ENCODE measurements around the gene CUEDC1.
"Not testable (repeated sequence)": the region's sequence is repeated elsewhere in the genome, so short reads cannot be mapped to it uniquely, and the experiment has no call there.

CUEDC1 gene

GRCh38 chr17:57985675-57985974 lies 30.4 kb upstream of the CUEDC1 start:
- peak overlapping the region; percentile 62 for H3K9ac ChIP-seq
- H3K9me3 ChIP-seq, result no peaks in the 10 kb centered on the region
- H3K27me3 ChIP-seq, result no peaks in the 10 kb centered on the region
- peaks cover 70% of the 10 kb centered on the region for H4K20me1 ChIP-seq
- peaks cover 33% of the 10 kb centered on the region for H3K36me3 ChIP-seq
- H3K27ac ChIP-seq, result 0 out of 2 replicates have a peak overlapping the region, but pooled peaks have one; percentile 28
- peak overlapping the region; percentile 95 for H3K4me2 ChIP-seq
- no peak for TF ChIP-seq Cebpa-rat (IDR thresholded peaks at IDR 0.05)
- H3K4me1 ChIP-seq, result peaks cover 73% of the 10 kb centered on the region
- peak overlapping the region; percentile 92 for H3K4me3 ChIP-seq

GRCh38 chr17:57984936-57985674 lies 29.9 kb upstream of the CUEDC1 start:
- peak overlapping the region; percentile 92 for H3K4me3 ChIP-seq
- peaks cover 67% of the 10 kb centered on the region for H3K4me1 ChIP-seq
- peaks cover 38% of the 10 kb centered on the region for H3K36me3 ChIP-seq
- peaks cover 75% of the 10 kb centered on the region for H4K20me1 ChIP-seq
- no peaks in the 10 kb centered on the region for H3K9me3 ChIP-seq
- no peaks in the 10 kb centered on the region for H3K27me3 ChIP-seq
- peak overlapping the region; percentile 95 for H3K4me2 ChIP-seq
- no peak for TF ChIP-seq Cebpa-rat (IDR thresholded peaks at IDR 0.05)
- H3K27ac ChIP-seq, result 0 out of 2 replicates have a peak overlapping the region, but pooled peaks have one; percentile 28
- peak overlapping the region; percentile 62 for H3K9ac ChIP-seq

DNA sequence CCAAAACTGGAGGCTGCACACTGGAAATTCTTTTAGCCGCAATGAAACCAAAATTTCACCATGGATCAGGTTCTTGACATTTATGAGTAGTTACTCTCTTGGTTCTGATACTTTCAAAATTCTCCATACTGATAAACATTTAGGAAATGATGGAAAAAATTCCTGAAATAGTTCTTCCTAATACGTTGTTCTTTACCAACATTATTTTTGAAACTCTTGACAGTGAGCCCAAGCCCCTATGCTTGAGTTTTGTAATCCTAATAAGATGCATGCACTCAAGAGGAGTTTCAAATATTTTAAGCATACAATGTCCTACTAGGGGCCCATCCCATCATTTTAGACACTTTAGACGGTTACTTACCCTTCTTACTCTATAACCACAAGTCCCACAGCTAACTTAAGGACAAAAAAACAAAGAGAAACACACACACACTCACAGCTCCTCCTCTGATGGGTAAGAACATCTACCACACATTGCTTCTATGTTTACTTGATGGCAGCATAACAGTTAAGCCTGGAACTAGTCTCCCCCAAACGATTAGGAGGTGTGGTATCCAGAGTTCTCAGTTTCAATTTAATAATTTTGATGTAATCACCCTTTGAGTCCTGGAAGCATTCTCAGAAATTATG lies 29.2 kb upstream of the CUEDC1 start:
- no peak for TF ChIP-seq Cebpa-rat (IDR thresholded peaks at IDR 0.05)
- Histone ChIP-seq H3K27ac (no peak overlapping the region), H3K9ac (peak overlapping the region; percentile 62; the same call in 1 of the 2 replicates), H4K20me1 (peaks cover 82% of the 10 kb centered on the region), H3K4me3 (no peak overlapping the region), H3K36me3 (peaks cover 45% of the 10 kb centered on the region), H3K4me1 (peaks cover 60% of the 10 kb centered on the region), H3K27me3 (no peaks in the 10 kb centered on the region), H3K4me2 (peak overlapping the region; percentile 95), H3K9me3 (no peaks in the 10 kb centered on the region)

- Histone ChIP-seq H3K4me2 (peak overlapping the region; percentile 95; the same call in 1 of the 2 replicates), H3K4me3 (no peak overlapping the region), H3K36me3 (peaks cover 55% of the 10 kb centered on the region), H3K9me3 (no peaks in the 10 kb centered on the region), H3K27me3 (no peaks in the 10 kb centered on the region), H3K9ac (no peak overlapping the region), H3K4me1 (peaks cover 52% of the 10 kb centered on the region), H4K20me1 (peaks cover 91% of the 10 kb centered on the region), H3K27ac (no peak overlapping the region)
- no peak for TF ChIP-seq Cebpa-rat (IDR thresholded peaks at IDR 0.05)
These were observed 28.2 kb upstream of the CUEDC1 start for GRCh38 chr17:57983446-57983845.

GRCh38 chr17:57982452-57983170 lies 27.4 kb upstream of the CUEDC1 start:
- H3K9ac ChIP-seq, result no peak overlapping the region
- H3K27ac ChIP-seq, result no peak overlapping the region
- peaks cover 52% of the 10 kb centered on the region for H3K4me1 ChIP-seq
- H4K20me1 ChIP-seq, result peaks cover 100% of the 10 kb centered on the region
- H3K4me2 ChIP-seq, result peak overlapping the region; percentile 95
- no peak for TF ChIP-seq Cebpa-rat (IDR thresholded peaks at IDR 0.05)
- no peaks in the 10 kb centered on the region for H3K27me3 ChIP-seq
- no peaks in the 10 kb centered on the region for H3K9me3 ChIP-seq
- H3K36me3 ChIP-seq, result peaks cover 63% of the 10 kb centered on the region
- H3K4me3 ChIP-seq, result no peak overlapping the region

- Histone ChIP-seq H3K4me1 (peaks cover 41% of the 10 kb centered on the region), H3K4me3 (no peak overlapping the region), H3K36me3 (peaks cover 84% of the 10 kb centered on the region), H3K4me2 (no peak overlapping the region), H3K9ac (no peak overlapping the region), H3K27me3 (no peaks in the 10 kb centered on the region), H3K9me3 (no peaks in the 10 kb centered on the region), H3K27ac (no peak overlapping the region), H4K20me1 (peaks cover 100% of the 10 kb centered on the region)
- TF ChIP-seq Cebpa-rat (IDR thresholded peaks at IDR 0.05), result no peak
These were observed 25.3 kb upstream of the CUEDC1 start for GRCh38 chr17:57980522-57980921.

GRCh38 chr17:57979076-57979475 lies 23.9 kb upstream of the CUEDC1 start:
- Histone ChIP-seq H3K36me3 (peaks cover 91% of the 10 kb centered on the region), H3K9ac (no peak overlapping the region)
- no peak for TF ChIP-seq Cebpa-rat (IDR thresholded peaks at IDR 0.05)

GRCh38 chr17:57976594-57976993 lies 21.4 kb upstream of the CUEDC1 start:
- Histone ChIP-seq H4K20me1 (peaks cover 81% of the 10 kb centered on the region), H3K27me3 (no peaks in the 10 kb centered on the region), H3K9ac (no peak overlapping the region), H3K36me3 (peaks cover 94% of the 10 kb centered on the region), H3K4me1 (peaks cover 2% of the 10 kb centered on the region; the same call in 1 of the 2 replicates), H3K9me3 (no peaks in the 10 kb centered on the region), H3K27ac (no peak overlapping the region), H3K4me2 (no peak overlapping the region), H3K4me3 (no peak overlapping the region)
- TF ChIP-seq Cebpa-rat (IDR thresholded peaks at IDR 0.05), result no peak

More at GRCh38 chr17:57979076-57979475, 23.9 kb upstream of the CUEDC1 start:
- no peaks in the 10 kb centered on the region for H3K27me3 ChIP-seq
- no peak overlapping the region for H3K4me3 ChIP-seq
- H3K27ac ChIP-seq, result no peak overlapping the region
- no peak overlapping the region for H3K4me2 ChIP-seq
- H3K9me3 ChIP-seq, result no peaks in the 10 kb centered on the region
- H4K20me1 ChIP-seq, result peaks cover 98% of the 10 kb centered on the region
- peaks cover 26% of the 10 kb centered on the region for H3K4me1 ChIP-seq

GRCh38 chr17:57975044-57975443 lies 19.8 kb upstream of the CUEDC1 start:
- H4K20me1 ChIP-seq, result peaks cover 72% of the 10 kb centered on the region
- H3K36me3 ChIP-seq, result peaks cover 89% of the 10 kb centered on the region
- H3K27me3 ChIP-seq, result no peaks in the 10 kb centered on the region
- H3K9me3 ChIP-seq, result no peaks in the 10 kb centered on the region
- no peak overlapping the region for H3K4me2 ChIP-seq
- no peak for TF ChIP-seq Cebpa-rat (IDR thresholded peaks at IDR 0.05)
- H3K4me3 ChIP-seq, result no peak overlapping the region
- H3K27ac ChIP-seq, result no peak overlapping the region
- H3K9ac ChIP-seq, result no peak overlapping the region
- no peaks in the 10 kb centered on the region for H3K4me1 ChIP-seq

DNA sequence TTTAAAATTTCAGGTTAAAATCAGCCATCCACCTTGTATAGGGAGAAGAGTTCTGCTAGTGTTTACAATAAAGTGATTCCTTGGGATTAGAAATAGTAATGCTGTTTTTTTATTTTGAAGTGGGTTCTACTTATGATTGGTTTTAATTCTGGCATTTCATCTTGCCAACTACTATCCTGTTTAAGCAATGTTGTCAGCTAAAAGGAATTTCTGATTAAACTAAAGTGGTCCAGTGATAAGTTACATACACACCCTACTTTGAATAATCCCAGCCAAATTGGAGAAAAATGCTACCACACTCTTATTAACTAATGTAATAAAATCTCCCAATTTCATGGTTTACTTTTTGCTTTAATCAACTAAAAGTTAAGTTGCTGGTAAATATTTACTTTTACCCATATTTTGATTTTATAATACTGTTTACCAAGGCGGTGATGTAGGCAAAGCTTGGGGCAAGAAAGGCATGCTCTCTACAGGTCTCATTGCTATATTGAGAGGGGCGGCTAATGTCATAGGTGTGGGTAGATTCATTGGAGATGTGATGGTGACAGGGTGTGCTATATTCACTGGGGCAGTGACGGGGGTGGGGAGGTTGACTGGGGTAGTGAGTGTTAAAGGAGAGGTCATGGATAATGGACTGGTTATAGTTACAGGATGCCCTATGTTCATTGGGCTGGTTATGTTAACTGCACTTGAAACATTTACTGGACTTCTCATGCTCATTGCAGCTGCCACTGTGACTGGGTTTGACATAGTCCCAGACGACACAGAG lies 19.0 kb upstream of the CUEDC1 start:
- H3K4me2 ChIP-seq, H3K9ac ChIP-seq, H3K9me3 ChIP-seq, H3K27ac ChIP-seq, H3K4me1 ChIP-seq, H3K4me3 ChIP-seq, H3K27me3 ChIP-seq: not testable (repeated sequence)
- H4K20me1 ChIP-seq, result peaks cover 64% of the 10 kb centered on the region
- peaks cover 81% of the 10 kb centered on the region for H3K36me3 ChIP-seq

All from BLaER1 (cell line).